ENCODE data around the gene CLDN14.

The CLDN14 gene

GRCh38 chr21:36429947-36430546, 49.9 kb downstream of the CLDN14 start:
- DNase-seq: peak; percentile 54 to 63

GRCh38 chr21:36428761-36429432, 51.0 kb downstream of the CLDN14 start:
- DNase-seq: no peak

- DNase-seq: no peak
These were observed 52.4 kb downstream of the CLDN14 start for GRCh38 chr21:36427502-36427901.

- DNase-seq: no peak
These were observed 54.6 kb downstream of the CLDN14 start for GRCh38 chr21:36425286-36425685.

GRCh38 chr21:36424592-36424991, 55.3 kb downstream of the CLDN14 start:
- DNase-seq: no peak

GRCh38 chr21:36423771-36424433, 56.0 kb downstream of the CLDN14 start:
- DNase-seq: no peak

GRCh38 chr21:36422279-36423098, 57.4 kb downstream of the CLDN14 start:
- no peak for DNase-seq

GRCh38 chr21:36420571-36421339, 59.2 kb downstream of the CLDN14 start:
- no peak for DNase-seq

- DNase-seq: peak; percentile 12 to 25
These were observed 59.9 kb downstream of the CLDN14 start for GRCh38 chr21:36419996-36420395.

- DNase-seq: no peak
These were observed 60.7 kb downstream of the CLDN14 start for GRCh38 chr21:36419241-36419640.

- DNase-seq: no peak
These were observed 64.5 kb downstream of the CLDN14 start for GRCh38 chr21:36415375-36415774.

- DNase-seq: no peak
These were observed 67.0 kb downstream of the CLDN14 start for GRCh38 chr21:36412916-36413315.

GRCh38 chr21:36411301-36411700, 68.6 kb downstream of the CLDN14 start:
- no peak for DNase-seq

Data from activated CD4-positive, alpha-beta T cell treated with anti-CD3 and anti-CD28 coated beads, Interleukin-2, amount 50 U/mL, for 4 hours (primary cell).